ENCODE measurements around the gene TFAP2A. TPM values are rescaled to one million over a fixed set of nuclear protein-coding genes. Genes with fewer than 3 reads are reported as not detected.

The TFAP2A gene
- total RNA-seq, 6 experiments from 2014 or later: 64.1 to 89.0 (median 83.8) TPM

GRCh38 chr6:10404107-10404798 lies 10.6 kb downstream of the TFAP2A start:
- Mint-ChIP-seq H3K36me3 (ENCODE audit: low read depth) (peaks cover 88% of the 10 kb centered on the region), H3K27ac (peak overlapping the region; percentile 99), H3K27me3 (ENCODE audit: insufficient read depth) (peaks cover 3% of the 10 kb centered on the region), H3K9me3 (no peaks in the 10 kb centered on the region), H3K4me3 (peak overlapping the region; percentile 99), H3K4me1 (ENCODE audit: low read depth) (peaks cover 86% of the 10 kb centered on the region)
- peak; percentile 56 for TF ChIP-seq CTCF (IDR thresholded peaks at IDR 0.05)
- peak; percentile 98 for DNase-seq

GRCh38 chr6:10403385-10404106 lies 11.3 kb downstream of the TFAP2A start:
- peaks cover 87% of the 10 kb centered on the region for H3K36me3 Mint-ChIP-seq (ENCODE audit: low read depth)
- peak; percentile 91 for DNase-seq
- H3K4me1 Mint-ChIP-seq (ENCODE audit: low read depth): peaks cover 92% of the 10 kb centered on the region
- H3K4me3 Mint-ChIP-seq: peak overlapping the region; percentile 86
- H3K27me3 Mint-ChIP-seq (ENCODE audit: insufficient read depth): peaks cover 3% of the 10 kb centered on the region
- TF ChIP-seq CTCF (IDR thresholded peaks at IDR 0.05): no peak
- peak overlapping the region; percentile 77 for H3K27ac Mint-ChIP-seq
- H3K9me3 Mint-ChIP-seq: no peaks in the 10 kb centered on the region

DNA sequence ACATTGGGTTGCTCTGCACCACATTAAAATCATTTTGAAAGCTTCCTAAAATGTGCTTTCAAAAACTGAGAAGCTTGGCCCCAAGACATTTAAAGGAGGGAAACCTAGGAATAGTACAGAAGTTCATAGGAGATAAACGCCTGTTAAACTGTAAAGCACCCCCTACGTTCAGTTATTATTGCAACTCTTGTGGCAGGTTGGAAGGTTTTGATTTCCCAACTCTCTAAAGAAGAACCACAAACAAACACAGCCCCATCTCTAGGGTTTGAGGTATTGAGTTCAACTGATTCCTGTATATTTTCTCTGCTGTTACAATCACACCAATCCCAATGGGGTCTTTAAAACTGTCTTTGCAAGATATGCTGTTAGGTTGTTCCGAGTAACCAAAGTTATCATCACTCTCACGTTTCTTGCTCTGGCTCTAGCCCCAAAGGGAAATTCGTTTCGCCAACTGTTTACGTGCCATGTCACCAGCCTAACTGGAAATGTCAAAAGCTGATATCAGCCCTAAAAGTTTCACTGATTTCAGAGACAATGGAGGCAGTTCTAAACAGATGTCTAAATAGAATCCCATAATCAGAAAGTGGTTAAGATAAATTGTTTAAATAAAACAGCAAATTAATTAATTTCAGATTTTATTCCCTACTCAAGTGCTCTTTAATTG lies 12.1 kb downstream of the TFAP2A start:
- H3K4me1 Mint-ChIP-seq (ENCODE audit: low read depth): peaks cover 92% of the 10 kb centered on the region
- no peak; the same call in 1 of the 2 replicates for TF ChIP-seq CTCF (IDR thresholded peaks at IDR 0.05)
- peaks cover 87% of the 10 kb centered on the region for H3K36me3 Mint-ChIP-seq (ENCODE audit: low read depth)
- peaks cover 3% of the 10 kb centered on the region for H3K27me3 Mint-ChIP-seq (ENCODE audit: insufficient read depth)
- H3K9me3 Mint-ChIP-seq: no peaks in the 10 kb centered on the region
- no peak for DNase-seq
- peak overlapping the region; percentile 77 for H3K27ac Mint-ChIP-seq
- H3K4me3 Mint-ChIP-seq: peak overlapping the region; percentile 86

GRCh38 chr6:10401632-10402223 lies 13.1 kb downstream of the TFAP2A start:
- no peak for DNase-seq
- H3K4me3 Mint-ChIP-seq: peak overlapping the region; percentile 35
- H3K27me3 Mint-ChIP-seq (ENCODE audit: insufficient read depth): peaks cover 3% of the 10 kb centered on the region
- H3K9me3 Mint-ChIP-seq: no peaks in the 10 kb centered on the region
- TF ChIP-seq CTCF (IDR thresholded peaks at IDR 0.05): 0 out of 2 replicates have a peak, but pooled peaks have one; percentile 3
- peaks cover 87% of the 10 kb centered on the region for H3K36me3 Mint-ChIP-seq (ENCODE audit: low read depth)
- peaks cover 92% of the 10 kb centered on the region for H3K4me1 Mint-ChIP-seq (ENCODE audit: low read depth)
- peak overlapping the region; percentile 77 for H3K27ac Mint-ChIP-seq

DNA sequence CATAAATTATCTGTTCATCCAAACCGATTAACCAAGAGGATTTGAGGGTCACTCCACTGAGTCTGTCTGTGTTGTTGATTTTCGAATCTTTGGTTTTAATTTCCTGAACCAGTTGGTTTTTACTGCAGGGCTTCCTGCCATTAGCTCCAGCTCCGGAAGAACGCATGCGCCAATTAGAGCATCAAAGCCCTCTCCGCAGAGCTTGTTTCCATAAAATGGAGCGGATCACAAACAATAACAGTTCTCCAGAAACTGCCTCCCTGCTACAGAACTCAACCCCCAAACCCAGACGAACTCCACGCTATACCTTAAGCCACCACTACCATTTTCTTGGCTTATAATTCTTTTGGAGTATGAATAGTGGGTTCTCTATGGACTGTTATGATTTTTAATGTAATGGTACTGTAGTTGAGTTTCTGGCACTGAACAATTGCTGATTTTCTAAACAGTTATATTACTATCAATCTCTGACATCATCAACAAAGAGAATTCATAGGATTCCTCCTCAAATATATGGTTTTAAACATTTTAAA lies 13.8 kb downstream of the TFAP2A start:
- Mint-ChIP-seq H3K9me3 (no peaks in the 10 kb centered on the region), H3K36me3 (ENCODE audit: low read depth) (peaks cover 84% of the 10 kb centered on the region), H3K27me3 (ENCODE audit: insufficient read depth) (peaks cover 3% of the 10 kb centered on the region), H3K4me3 (peak overlapping the region; percentile 40), H3K27ac (peak overlapping the region; percentile 77), H3K4me1 (ENCODE audit: low read depth) (peaks cover 86% of the 10 kb centered on the region)
- 0 out of 2 replicates have a peak, but pooled peaks have one; percentile 17 for TF ChIP-seq CTCF (IDR thresholded peaks at IDR 0.05)
- no peak for DNase-seq

Measured in HFFc6 (cell line).